ENCODE measurements around the gene LARP4B. TPM values are rescaled to one million over a fixed set of nuclear protein-coding genes. Genes with fewer than 3 reads are reported as not detected.

The LARP4B gene
- total RNA-seq, 2 experiments from 2014 or later: 101 to 104 TPM

DNA sequence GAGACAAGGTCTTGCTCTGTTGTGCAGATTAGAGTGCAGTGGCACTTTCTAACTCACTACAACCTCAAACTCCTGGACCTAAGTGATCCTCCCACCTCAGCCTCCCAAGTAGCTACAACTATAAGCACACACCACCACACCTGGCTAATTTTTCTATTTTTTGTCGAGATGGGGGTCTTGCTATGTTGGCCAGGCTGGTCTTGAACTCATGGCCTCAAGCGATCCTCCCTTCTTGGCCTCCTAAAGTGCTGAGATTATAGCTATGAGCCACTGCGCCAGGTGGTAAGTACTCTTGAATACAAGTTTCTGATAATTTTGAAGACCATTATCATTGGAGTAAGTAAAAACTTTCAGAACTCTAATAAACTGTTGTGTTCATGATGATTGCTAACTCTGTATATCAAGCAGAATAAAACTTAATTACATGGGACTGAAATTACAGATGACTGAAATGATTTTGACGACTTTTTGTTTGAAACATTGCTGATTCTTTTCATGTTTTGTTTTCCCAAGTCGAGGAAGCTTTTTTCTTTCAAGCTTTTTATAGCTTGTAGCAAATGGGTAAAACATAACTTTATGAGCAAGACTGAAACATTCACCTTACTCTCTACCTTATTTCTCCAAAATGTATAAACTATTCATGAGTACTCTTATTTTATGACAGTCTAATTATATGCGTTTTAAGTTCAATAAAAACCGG, 14.6 kb downstream of the LARP4B start:
- POLR2A ChIA-PET: no interaction called here
- no peak for TF ChIP-seq CTCF (IDR thresholded peaks at IDR 0.05)

DNA sequence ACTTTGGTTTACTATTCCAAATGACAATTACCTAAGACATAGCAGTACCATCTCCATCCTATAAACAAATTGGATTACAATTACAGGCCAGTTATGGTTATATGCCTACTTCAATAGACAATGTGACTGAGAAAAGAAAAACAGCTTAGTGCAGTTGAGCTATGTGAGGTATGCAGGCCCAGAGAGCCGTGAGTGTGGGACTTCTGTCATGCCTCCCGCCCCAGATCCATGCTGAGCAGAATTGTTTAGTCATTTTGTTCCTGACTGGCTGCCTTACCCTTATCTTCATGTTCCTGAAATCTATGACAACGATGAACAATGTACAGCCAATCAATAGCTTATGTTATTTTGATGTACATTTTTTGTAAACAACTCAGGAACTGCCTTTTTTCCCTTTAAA, 21.7 kb downstream of the LARP4B start:
- CTCF ChIA-PET: no interaction called here

More for the DNA sequence above, 14.6 kb downstream of the LARP4B start:
- Mint-ChIP-seq H3K27ac (no peak overlapping the region), H3K4me1 (ENCODE audit: low read depth) (peaks cover 17% of the 10 kb centered on the region), H3K4me3 (no peak overlapping the region), H3K9me3 (no peaks in the 10 kb centered on the region), H3K27me3 (no peaks in the 10 kb centered on the region), H3K36me3 (ENCODE audit: low read depth) (peaks cover 21% of the 10 kb centered on the region)
- no peak for DNase-seq
- CTCF ChIA-PET: no interaction called here
- intact Hi-C loops (cut with micrococcal nuclease): no loop called here
- ATAC-seq: no peak

GRCh38 chr10:905972-906371, 25.5 kb downstream of the LARP4B start:
- no peak overlapping the region for H3K27ac Mint-ChIP-seq
- CTCF ChIA-PET: no interaction called here
- no peaks in the 10 kb centered on the region for H3K27me3 Mint-ChIP-seq
- H3K4me1 Mint-ChIP-seq (ENCODE audit: low read depth): peaks cover 43% of the 10 kb centered on the region
- ATAC-seq (no peak), DNase-seq (no peak)
- intact Hi-C loops (cut with micrococcal nuclease): no loop called here
- POLR2A ChIA-PET: interaction anchor here (0.6 kb wide), 1 partner anchor 94 kb away, joined by 3 read pairs; no protein-coding TSS in a partner anchor
- H3K4me3 Mint-ChIP-seq: no peak overlapping the region
- TF ChIP-seq CTCF (IDR thresholded peaks at IDR 0.05): no peak
- H3K9me3 Mint-ChIP-seq: no peaks in the 10 kb centered on the region
- peaks cover 35% of the 10 kb centered on the region for H3K36me3 Mint-ChIP-seq (ENCODE audit: low read depth)

More for the DNA sequence above, 21.7 kb downstream of the LARP4B start:
- DNase-seq (no peak), ATAC-seq (no peak)
- no peak overlapping the region for H3K27ac Mint-ChIP-seq
- no peaks in the 10 kb centered on the region for H3K9me3 Mint-ChIP-seq
- no peak overlapping the region for H3K4me3 Mint-ChIP-seq
- H3K36me3 Mint-ChIP-seq (ENCODE audit: low read depth): peaks cover 39% of the 10 kb centered on the region
- POLR2A ChIA-PET: interaction anchor here (1.4 kb wide), 1 partner anchor 18 kb away, joined by 3 read pairs; no protein-coding TSS in a partner anchor
- H3K4me1 Mint-ChIP-seq (ENCODE audit: low read depth): peaks cover 27% of the 10 kb centered on the region
- H3K27me3 Mint-ChIP-seq: no peaks in the 10 kb centered on the region
- intact Hi-C loops (cut with micrococcal nuclease): no loop called here
- TF ChIP-seq CTCF (IDR thresholded peaks at IDR 0.05): no peak

GRCh38 chr10:905503-905902, 26.0 kb downstream of the LARP4B start:
- POLR2A ChIA-PET: interaction anchor here (0.6 kb wide), 2 partner anchors 8 to 93 kb away, joined by 3 read pairs; no protein-coding TSS in a partner anchor
- ATAC-seq (no peak), DNase-seq (no peak)
- Mint-ChIP-seq H3K4me3 (no peak overlapping the region), H3K27ac (no peak overlapping the region), H3K9me3 (no peaks in the 10 kb centered on the region), H3K4me1 (ENCODE audit: low read depth) (peaks cover 43% of the 10 kb centered on the region), H3K27me3 (no peaks in the 10 kb centered on the region), H3K36me3 (ENCODE audit: low read depth) (peaks cover 35% of the 10 kb centered on the region)
- CTCF ChIA-PET: no interaction called here
- TF ChIP-seq CTCF (IDR thresholded peaks at IDR 0.05): no peak
- intact Hi-C loops (cut with micrococcal nuclease): no loop called here

GRCh38 chr10:904403-904802, 27.1 kb downstream of the LARP4B start:
- no peak overlapping the region for H3K27ac Mint-ChIP-seq
- no peaks in the 10 kb centered on the region for H3K27me3 Mint-ChIP-seq
- H3K4me3 Mint-ChIP-seq: no peak overlapping the region
- no peaks in the 10 kb centered on the region for H3K9me3 Mint-ChIP-seq
- intact Hi-C loops (cut with micrococcal nuclease): no loop called here
- ChIA-PET CTCF (no interaction called here), POLR2A (interaction anchor here (0.9 kb wide), 1 partner anchor 84 kb away, joined by 3 read pairs; no protein-coding TSS in a partner anchor)
- no peak for TF ChIP-seq CTCF (IDR thresholded peaks at IDR 0.05)
- H3K4me1 Mint-ChIP-seq (ENCODE audit: low read depth): peaks cover 48% of the 10 kb centered on the region
- no peak for DNase-seq
- peaks cover 33% of the 10 kb centered on the region for H3K36me3 Mint-ChIP-seq (ENCODE audit: low read depth)
- no peak for ATAC-seq

All from activated CD8-positive, alpha-beta T cell treated with anti-CD3 and anti-CD28 coated beads for 36 hours (primary cell).